HepG2 (cell line): ENCODE results near the gene GSDME. TPM values are rescaled to one million over a fixed set of nuclear protein-coding genes. Genes with fewer than 3 reads are reported as not detected.

Experiments used
- ATAC-seq: fragments of 200-7000 bp; cut with Tn5 transposase; 3 replicates; pipeline ENCODE4 v1.9.1; 2020; ENCODE audit warnings: mild to moderate bottlenecking, moderate library complexity
- BruUV-seq: library from RNA; stranded (reverse); fragments of 400-500 nt; replicated peaks from 2 replicates; lab custom pipeline; 2021; lab: Mats Ljungman, UMichigan
- CTCF ChIA-PET: fragments of 300-600 bp; formaldehyde crosslinking; extraction: SDS; loops from one replicate; lab custom pipeline; 2021; ENCODE audit warnings: low total read pairs, inconsistent platforms, low intra/inter-chr PET ratio; lab: Yijun Ruan, JAX
- POLR2A ChIA-PET: fragments of 350-600 bp; sonication (Branson Sonifier 250); formaldehyde crosslinking; loops from one replicate; lab custom pipeline; 2020; ENCODE audit warnings: antibody characterized with exemption, inconsistent platforms; lab: Yijun Ruan, JAX
- DNase-seq: peaks from one replicate; pipeline ENCODE4 v3.0.0-alpha.2; 2015; ENCODE audit warnings: low spot score
- FAIRE-seq: peaks from 3 replicates; lab custom pipeline; 2011; peaks lifted over from hg19 to GRCh38; lab: Jason Lieb, UNC
- H2AFZ ChIP-seq: one replicate; pipeline ENCODE4 v1.6.1; 2011; ENCODE audit warnings: low read length, inconsistent platforms
- H3K27ac ChIP-seq: fragments of 300-600 bp; 3 replicates; pipeline ENCODE4 v1.8.0; 2011; ENCODE audit warnings: mixed run types, mild to moderate bottlenecking, mixed read lengths, low read length, inconsistent platforms; ENCODE audit not compliant: insufficient read depth; ENCODE audit errors: extremely low read length
- H3K27me3 ChIP-seq, 2 experiments: fragments of 200-600 bp in 1 of 2; 2 replicates in 1 of 2; 3 replicates in 1 of 2; pipeline versions ENCODE4 v1.6.0 to v1.8.0; 2011; ENCODE audit warnings: low read length in 2 of 2, mild to moderate bottlenecking in 2 of 2, moderate library complexity in 2 of 2, inconsistent platforms in 1 of 2; ENCODE audit not compliant: insufficient read depth in 2 of 2, control insufficient read depth in 1 of 2
- H3K36me3 ChIP-seq, 2 experiments: fragments of 200-600 bp in 1 of 2; replicated peaks in 1 of 2; 2 replicates in 1 of 2; 3 replicates in 1 of 2; pipeline versions ENCODE4 v1.5.1 to v1.8.0; 2011; ENCODE audit warnings: low read length in 2 of 2, inconsistent platforms in 1 of 2; ENCODE audit not compliant: insufficient read depth in 2 of 2, control insufficient read depth in 1 of 2
- H3K4me1 ChIP-seq: 2 replicates; pipeline ENCODE4 v1.5.1; 2012; ENCODE audit warnings: low read length, inconsistent platforms; ENCODE audit not compliant: insufficient read depth
- H3K4me2 ChIP-seq: 2 replicates; pipeline ENCODE4 v1.6.0; 2011; ENCODE audit warnings: low read depth, low read length, inconsistent platforms
- H3K4me3 ChIP-seq, 3 experiments: fragments of 200-600 bp in 1 of 3; sonication (generic), shearing (Covaris generic) in 1 of 3; replicated peaks in 1 of 3; 2 replicates each; pipeline ENCODE4 v1.5.1; 2011 to 2016; ENCODE audit warnings: low read length in 3 of 3, inconsistent platforms in 2 of 3, low read depth in 2 of 3, mild to moderate bottlenecking in 2 of 3, control low read depth in 1 of 3, mixed read lengths in 1 of 3; ENCODE audit not compliant: insufficient read depth in 1 of 3
- H3K79me2 ChIP-seq: one replicate; pipeline ENCODE4 v1.6.1; 2011; ENCODE audit warnings: low read length, inconsistent platforms; ENCODE audit not compliant: insufficient read depth
- H3K9ac ChIP-seq: 2 replicates; pipeline ENCODE4 v1.6.0; 2011; ENCODE audit warnings: mild to moderate bottlenecking, low read depth, low read length, inconsistent platforms; ENCODE audit not compliant: insufficient read depth
- H3K9me3 ChIP-seq: 2 replicates; pipeline ENCODE4 v1.5.1; 2012; ENCODE audit warnings: mild to moderate bottlenecking, low read length
- H4K20me1 ChIP-seq: 2 replicates; pipeline ENCODE4 v1.6.0; 2011; ENCODE audit warnings: inconsistent platforms, mild to moderate bottlenecking, low read length, moderate library complexity; ENCODE audit not compliant: insufficient read depth
- ADNP ChIP-seq: sonication (generic); formaldehyde crosslinking; IDR thresholded peaks from 2 replicates; pipeline ENCODE4 v1.4.0; 2020; ENCODE audit warnings: missing genetic modification reagents
- NFE2L2 ChIP-seq: fragments of 150-350 bp; IDR thresholded peaks from 2 replicates; pipeline ENCODE4 v1.6.1; 2014; ENCODE audit warnings: low read length
- POLR2AphosphoS5 ChIP-seq: IDR thresholded peaks from 2 replicates; pipeline ENCODE4 v1.6.1; 2012; ENCODE audit warnings: low read depth, low read length
- U2AF2 ChIP-seq: fragments of 200-400 bp; formaldehyde crosslinking; IDR thresholded peaks from 2 replicates; pipeline ENCODE4 v1.6.1; 2017; ENCODE audit warnings: low read depth, mild to moderate bottlenecking, low read length
- ZNF234 ChIP-seq: sonication (generic); formaldehyde crosslinking; conservative IDR thresholded peaks from 2 replicates; pipeline ENCODE4 v1.5.1; 2020; ENCODE audit warnings: mild to moderate bottlenecking, missing genetic modification reagents
- ZNF513 ChIP-seq: sonication (generic); formaldehyde crosslinking; conservative IDR thresholded peaks from 2 replicates; pipeline ENCODE4 v1.5.0; 2020; ENCODE audit warnings: missing genetic modification reagents
- WGBS: methylation state at CpG from one replicate; pipeline ENCODE4 v1.1.6; 2017; ENCODE audit warnings: low lambda C conversion rate; 5-methylcytosine and 5-hydroxymethylcytosine counted together
- in situ Hi-C: cut with HindIII; loops from 2 replicates; pipeline ENCODE4 v1.10.0; 2017; ENCODE audit warnings: low pct_unique_long_range_greater_than_20kb; ENCODE audit not compliant: extremely low pct_ligation_motif_present
- intact Hi-C: fragments of 100-400 bp; cut with micrococcal nuclease; formaldehyde crosslinking; loops from one replicate; pipeline ENCODE4 v1.10.0; 2022; ENCODE audit not compliant: unreplicated experiment
- polyA plus RNA-seq, 8 experiments: library from polyadenylated mRNA; depleted of rRNA in 3 of 8; stranded (reverse) in 7 of 8; unstranded in 1 of 8; fragments of >200 nt; fragmentation: Illumina TruSeq in 4 of 8; extraction: Trizol in 4 of 8; gene quantifications; 2 replicates each; pipeline versions ENCODE4 v1.2.1 to v1.2.3, GENCODE V29; 2011 to 2016; ENCODE audit warnings: low read depth in 4 of 8, missing spikeins in 1 of 8, mixed read lengths in 1 of 8; ENCODE audit not compliant: insufficient read depth in 1 of 8
- total RNA-seq, 5 experiments: library from RNA; depleted of rRNA; stranded (reverse); fragments of >200 nt; fragmentation: Illumina TruSeq; extraction: Trizol; gene quantifications; 2 replicates each; pipeline ENCODE4 v1.2.3, GENCODE V29; 2016; ENCODE audit warnings: low read depth in 1 of 5

GSDME gene
- total and polyA plus RNA-seq, 2 of the 13 experiments (the other 11 are each of a cell fraction or from before 2014, with no cell fraction given) = 19.2 to 28.2 TPM

- POLR2A ChIA-PET = no interaction called here
- CTCF ChIA-PET = no interaction called here
- in situ Hi-C loops = no loop called here
- Histone ChIP-seq H3K9ac (no peak overlapping the region), H3K36me3 (peaks cover 3 to 21% of the 10 kb centered on the region in 2 experiments; a peak in 3 of 5 replicates), H3K79me2 (no peaks in the 10 kb centered on the region), H3K27me3 (no peaks in the 10 kb centered on the region), H3K4me3 (no peak overlapping the region), H4K20me1 (no peaks in the 10 kb centered on the region), H3K4me2 (no peak overlapping the region), H3K4me1 (no peaks in the 10 kb centered on the region), H3K9me3 (no peaks in the 10 kb centered on the region), H2AFZ (no peak overlapping the region), H3K27ac (no peak overlapping the region)
- DNase-seq (no peak), FAIRE-seq (no peak), ATAC-seq (no peak)
- intact Hi-C loops = no loop called here
- WGBS = 76% methylated on average over 3 of the region's 5 CpGs
- TF ChIP-seq ADNP (CRISPR knock-in tag) (no peak), NFE2L2 (no peak), ZNF234 (CRISPR knock-in tag) (no peak)
- BruUV-seq = no TSS peak
Observed at GRCh38 chr7:24718431-24718831, 38.8 kb downstream of the GSDME start.

- no peaks in the 10 kb centered on the region for H4K20me1 ChIP-seq
- H3K4me3 ChIP-seq = no peak overlapping the region
- POLR2A ChIA-PET = no interaction called here
- intact Hi-C loops = no loop called here
- no peak for FAIRE-seq
- H3K79me2 ChIP-seq = no peaks in the 10 kb centered on the region
- H3K27ac ChIP-seq = no peak overlapping the region
- no peaks in the 10 kb centered on the region for H3K4me1 ChIP-seq
- H3K9me3 ChIP-seq = no peaks in the 10 kb centered on the region
- H3K27me3 ChIP-seq = no peaks in the 10 kb centered on the region
- DNase-seq = no peak
- WGBS = over 99% methylated on average over 6 of the region's 7 CpGs
- no peak for TF ChIP-seq POLR2AphosphoS5
- TF ChIP-seq U2AF2 = no peak
- no peak for TF ChIP-seq ZNF513
- TF ChIP-seq, all 625 proteins: peak for 0
- H3K4me2 ChIP-seq = no peak overlapping the region
- H3K9ac ChIP-seq = no peak overlapping the region
- H2AFZ ChIP-seq = no peak overlapping the region
- no TSS peak for BruUV-seq
- CTCF ChIA-PET = no interaction called here
- peaks cover 4 to 23% of the 10 kb centered on the region in 2 experiments; a peak in 3 of 5 replicates for H3K36me3 ChIP-seq
- in situ Hi-C loops = no loop called here
- no peak for ATAC-seq
Observed at GRCh38 chr7:24717694-24718320, 39.5 kb downstream of the GSDME start.
